GM11168 (cell line): Measurements from ENCODE around the gene LARGE2.

Source experiments
- in situ Hi-C: fragments of 300-500 bp; cut with MboI; formaldehyde crosslinking; loops from one replicate; pipeline ENCODE4 v1.12.0; 2022; ENCODE audit warnings: low sequenced_read_pairs; ENCODE audit not compliant: unreplicated experiment

The LARGE2 gene

DNA sequence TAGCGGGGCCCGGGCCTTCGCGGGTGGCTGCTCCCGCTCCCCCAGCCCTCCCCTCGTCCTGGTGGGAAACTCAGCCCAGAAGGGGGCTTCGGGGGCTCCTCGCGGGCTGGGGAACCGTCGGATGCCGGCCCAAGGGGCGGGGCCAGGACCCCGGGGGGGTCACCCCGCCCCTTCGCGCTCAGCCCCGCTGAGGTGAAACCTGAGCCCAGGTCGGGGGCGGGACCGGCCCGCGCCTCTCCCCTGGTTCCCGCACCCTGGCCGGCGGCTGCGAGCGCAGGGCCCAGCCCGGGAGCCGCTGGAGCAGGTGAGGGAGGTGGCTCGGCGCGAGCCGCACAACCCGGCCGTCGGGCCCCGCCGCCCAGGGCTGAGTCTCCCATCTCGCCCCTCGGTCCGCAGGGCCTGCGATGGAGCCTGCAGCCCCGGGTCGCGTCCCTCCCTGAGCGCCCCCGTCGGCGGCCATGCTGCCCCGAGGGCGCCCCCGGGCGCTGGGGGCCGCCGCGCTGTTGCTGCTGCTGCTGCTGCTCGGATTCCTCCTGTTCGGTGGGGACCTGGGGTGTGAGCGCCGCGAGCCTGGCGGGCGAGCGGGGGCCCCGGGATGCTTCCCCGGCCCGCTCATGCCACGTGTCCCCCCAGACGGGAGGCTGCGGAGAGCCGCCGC lies at the start of gene LARGE2:
TSS of gene LARGE2 (plus strand) at position 232 of the 658 bp plus-strand sequence. CDS start at position 459, 227 bp downstream.
- in situ Hi-C loops, result no loop called here

- in situ Hi-C loops, result no loop called here
Measured at GRCh38 chr11:45876401-45876800, 46.1 kb upstream of the LARGE2 start.

DNA sequence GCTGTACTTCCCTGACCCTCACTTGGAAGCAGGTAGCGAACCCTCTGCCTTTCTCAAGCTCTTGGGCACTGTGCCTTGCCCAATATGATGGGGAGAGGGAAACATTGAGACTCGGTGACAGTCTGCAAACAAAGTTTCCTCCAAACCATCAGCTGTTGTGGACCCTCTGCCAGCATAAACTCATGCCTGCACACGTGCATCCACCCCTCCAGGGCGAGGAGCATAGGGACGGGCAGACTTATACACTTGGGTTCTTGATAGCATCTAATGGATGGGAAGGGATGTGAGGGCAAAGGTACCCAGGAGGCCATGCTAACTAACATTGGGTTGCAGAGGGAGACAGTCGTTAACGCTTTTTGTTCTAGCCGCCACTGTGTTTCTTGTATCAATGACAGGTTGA lies 45.2 kb upstream of the LARGE2 start:
- in situ Hi-C loops, result no loop called here

- in situ Hi-C loops, result no loop called here
Measured at GRCh38 chr11:45877845-45878244, 44.6 kb upstream of the LARGE2 start.

GRCh38 chr11:45879803-45880686 lies 42.4 kb upstream of the LARGE2 start:
- in situ Hi-C loops, result no loop called here

GRCh38 chr11:45880772-45881570 lies 41.5 kb upstream of the LARGE2 start:
- in situ Hi-C loops, result no loop called here

DNA sequence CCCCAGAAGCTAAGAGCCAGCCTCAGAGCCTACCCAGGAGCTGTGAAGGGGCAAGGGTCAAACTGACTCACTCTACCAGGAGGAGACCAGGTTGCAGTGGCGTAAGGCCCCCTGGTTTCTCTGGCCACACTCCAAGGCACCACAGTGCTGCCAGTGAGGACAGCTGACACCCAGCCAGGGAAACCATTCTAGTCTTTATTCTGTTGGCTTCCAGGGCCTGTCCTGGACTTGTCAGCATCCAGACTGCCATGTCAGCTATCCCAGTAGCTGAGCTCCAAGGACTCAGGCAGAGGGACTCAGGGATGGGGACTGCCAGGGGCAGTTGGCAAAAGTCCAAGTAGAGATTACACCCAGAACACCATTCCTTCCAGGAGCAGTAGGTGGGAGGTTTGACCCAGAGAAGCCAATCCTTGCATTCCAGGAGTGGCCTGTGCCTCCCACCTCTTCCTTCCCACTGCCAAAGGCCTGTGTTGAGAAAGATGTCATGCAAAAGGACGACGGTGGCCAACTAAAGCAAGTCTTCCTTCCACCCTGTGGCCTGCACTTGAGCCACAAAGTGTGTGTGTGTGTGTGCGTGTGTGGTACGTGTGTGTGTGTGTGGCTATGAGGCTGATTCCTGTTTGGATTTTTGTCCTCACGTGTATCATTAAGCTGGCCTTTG lies 40.6 kb upstream of the LARGE2 start:
- in situ Hi-C loops, result no loop called here

DNA sequence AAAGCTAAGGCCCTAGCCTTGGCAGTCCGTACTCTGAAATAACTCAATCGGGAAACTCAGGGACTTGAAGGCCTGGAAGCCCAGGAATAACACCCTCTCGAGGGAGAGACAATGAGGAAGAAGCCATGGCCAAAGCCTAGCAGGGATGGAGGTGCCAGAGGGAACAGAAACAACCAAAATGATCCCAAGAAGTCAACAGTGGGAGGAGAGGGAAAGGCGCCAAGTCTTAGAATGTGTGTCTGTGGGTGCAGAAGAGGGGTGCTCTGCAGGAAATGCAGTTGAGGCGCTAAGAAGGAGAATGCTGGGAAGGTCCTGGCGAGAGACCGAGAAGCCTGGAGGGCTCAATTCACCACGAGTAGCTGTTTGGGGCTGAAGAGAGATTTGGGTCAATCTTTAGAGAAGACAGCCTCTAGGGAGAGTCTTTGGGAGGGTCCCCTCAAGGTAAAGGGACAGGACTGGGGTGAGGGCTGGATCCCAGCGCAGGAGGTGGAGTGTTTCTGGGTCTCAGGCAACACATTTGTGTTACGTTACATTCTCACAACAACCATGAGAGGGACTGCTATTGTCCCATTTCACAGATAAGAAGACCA lies 37.8 kb upstream of the LARGE2 start:
- in situ Hi-C loops, result no loop called here

GRCh38 chr11:45885274-45885920 lies 37.1 kb upstream of the LARGE2 start, which contains the start of gene MAPK8IP1:
MAPK8IP1 (plus strand) TSS chr11:45885651; CDS start chr11:45885821, 170 bp downstream.
- in situ Hi-C loops, result no loop called here

DNA sequence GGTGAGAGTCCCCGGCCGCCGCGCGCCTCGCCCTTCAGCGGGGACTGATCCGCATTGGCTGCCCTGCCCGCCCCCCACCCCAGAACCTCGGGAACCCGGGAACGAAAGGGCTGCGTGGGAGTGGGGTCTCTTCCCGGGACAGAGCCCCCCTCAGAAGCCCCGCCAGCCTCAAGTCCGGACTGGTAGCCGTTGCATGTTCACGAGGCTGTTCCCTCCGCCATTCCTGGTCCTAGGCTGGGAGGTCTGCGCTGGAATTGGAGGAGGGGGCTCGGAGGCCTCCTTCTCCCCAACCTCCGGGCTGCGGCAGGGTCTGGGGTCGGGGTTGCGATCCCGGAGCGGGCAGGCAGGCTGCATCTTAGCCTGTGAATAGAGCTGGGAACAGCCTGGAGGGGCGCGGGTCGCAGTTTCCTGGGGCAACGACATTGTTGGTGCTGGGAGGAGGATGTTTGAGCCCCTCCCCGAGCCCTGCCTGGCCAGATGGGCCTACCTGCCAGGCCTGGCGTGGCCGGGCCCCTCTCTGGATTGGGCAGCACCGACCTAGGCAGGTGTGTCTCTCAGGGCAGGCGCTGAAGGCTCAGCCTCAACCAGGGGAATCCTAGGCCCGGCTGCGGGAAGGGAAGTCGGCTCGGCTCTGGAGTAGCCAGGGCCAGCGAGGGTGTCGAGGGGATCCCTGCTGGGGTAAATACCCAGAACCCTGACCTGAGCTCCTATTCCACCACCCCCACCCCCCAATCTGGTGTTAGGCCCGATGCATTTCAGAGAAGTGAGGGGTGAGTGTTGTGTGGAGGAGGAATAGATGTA lies 36.3 kb upstream of the LARGE2 start:
- in situ Hi-C loops, result no loop called here

GRCh38 chr11:45886816-45887520 lies 35.5 kb upstream of the LARGE2 start:
- in situ Hi-C loops, result no loop called here

- in situ Hi-C loops, result no loop called here
Measured at GRCh38 chr11:45887587-45887986, 34.9 kb upstream of the LARGE2 start.

DNA sequence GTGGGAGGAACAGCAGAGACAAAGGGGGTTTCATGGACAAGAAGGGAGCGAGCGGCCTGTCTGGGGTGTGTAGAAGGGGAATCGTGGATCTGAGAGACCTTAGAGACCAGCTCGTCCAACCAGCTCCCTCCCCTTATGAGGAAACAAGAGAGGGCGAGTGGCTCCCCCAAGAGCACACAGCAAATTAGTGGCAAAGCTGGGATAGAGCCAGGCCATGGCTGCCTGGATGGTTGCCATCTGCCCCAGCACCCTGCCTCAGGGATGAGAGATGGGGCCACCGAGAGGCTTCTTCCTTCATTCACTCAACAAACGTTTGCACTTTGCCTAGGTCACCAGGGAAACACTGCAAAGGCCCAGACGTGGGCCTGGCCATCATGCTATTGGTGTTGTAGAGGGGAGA lies 32.9 kb upstream of the LARGE2 start:
- in situ Hi-C loops, result no loop called here

GRCh38 chr11:45889966-45890365 lies 32.5 kb upstream of the LARGE2 start:
- in situ Hi-C loops, result no loop called here

DNA sequence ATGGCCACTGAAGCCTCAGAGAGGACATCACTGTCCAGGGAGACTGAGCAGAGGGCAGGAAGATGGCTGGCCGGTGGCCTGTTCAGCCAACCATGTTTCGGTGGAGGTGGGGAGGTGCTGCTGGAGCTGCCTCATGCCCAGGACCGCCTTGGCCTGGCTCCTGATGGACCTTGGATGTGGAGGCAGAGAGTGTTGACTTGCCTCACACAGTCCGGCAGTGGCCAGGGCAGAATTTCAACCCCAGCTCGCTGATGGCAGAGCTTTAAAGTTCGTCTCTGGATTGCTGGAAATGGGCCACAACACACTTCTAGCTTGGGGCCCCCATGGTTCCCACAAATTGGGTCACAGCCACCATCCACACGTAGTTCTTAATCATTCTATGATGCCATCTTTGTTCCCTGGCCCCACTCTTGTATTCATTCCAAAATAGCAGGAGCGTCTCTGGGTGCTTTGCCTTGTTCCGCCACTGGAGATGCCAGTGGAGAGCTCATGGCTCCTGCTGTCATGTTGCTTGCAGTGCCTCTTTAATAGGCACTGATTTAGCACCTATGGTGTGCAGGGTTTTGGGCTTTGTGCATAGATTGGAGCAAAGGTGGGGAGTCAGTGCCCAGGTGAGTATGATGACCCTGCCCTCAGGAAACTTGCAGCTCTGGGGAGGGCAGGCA lies 31.4 kb upstream of the LARGE2 start:
- in situ Hi-C loops, result no loop called here

GRCh38 chr11:45892856-45893255 lies 29.6 kb upstream of the LARGE2 start:
- in situ Hi-C loops, result no loop called here

DNA sequence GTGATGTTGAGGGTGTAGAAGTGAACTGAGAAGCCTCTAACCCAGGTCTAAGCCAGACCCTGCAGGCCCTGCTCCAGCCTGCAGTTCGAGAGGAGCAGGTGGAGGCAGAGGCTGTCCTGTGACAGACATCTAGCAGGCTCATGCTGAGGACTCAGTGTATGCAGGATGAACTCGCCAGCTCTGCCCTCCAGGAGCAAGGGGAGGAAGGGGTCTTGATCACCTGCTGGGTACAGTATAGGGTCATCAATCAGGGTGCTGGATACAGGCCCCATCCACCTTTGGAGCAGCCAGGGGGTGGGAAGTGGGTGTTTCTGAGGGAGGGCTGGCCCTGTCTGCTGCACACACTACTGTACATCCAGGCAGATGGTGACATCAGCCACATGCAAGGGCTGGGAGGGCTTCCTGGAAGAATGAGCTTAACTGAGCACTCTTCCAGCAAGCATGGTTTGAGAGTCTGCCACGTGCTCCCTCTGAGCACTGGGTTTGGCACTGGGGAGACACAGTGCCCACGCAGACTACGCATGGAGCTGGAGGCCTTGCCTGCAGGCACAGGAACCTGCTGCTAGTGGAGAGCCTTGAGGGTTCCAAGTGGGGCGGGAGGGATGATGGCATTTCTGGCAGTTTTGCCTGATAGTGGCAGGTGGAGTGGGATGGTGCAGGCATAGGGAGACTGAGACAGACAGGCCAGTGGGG lies 27.8 kb upstream of the LARGE2 start:
- in situ Hi-C loops, result no loop called here
